CD4-positive, alpha-beta T cell treated with Interferon gamma for 1 hour (primary cell): ENCODE data around the gene GPR146.
"Not testable (repeated sequence)": the region's sequence is repeated elsewhere in the genome, so short reads cannot be mapped to it uniquely, and the experiment has no call there.

Source experiments
- DNase-seq: peaks from one replicate; pipeline ENCODE4 v3.0.0-alpha.2; 2020

The GPR146 gene

GRCh38 chr7:1044189-1045068 lies at the start of gene GPR146:
Gene GPR146 (plus strand): TSS chr7:1044546. CDS start chr7:1057516, 12,970 bp downstream.
- DNase-seq, result peak; percentile 89

GRCh38 chr7:994592-995308 lies 49.6 kb upstream of the GPR146 start:
- DNase-seq, result no peak

GRCh38 chr7:995571-995970 lies 48.8 kb upstream of the GPR146 start:
- DNase-seq, result no peak

- DNase-seq, result no peak
These were observed 48.1 kb upstream of the GPR146 start for GRCh38 chr7:996079-996872.

GRCh38 chr7:997404-998395 lies 46.6 kb upstream of the GPR146 start:
- DNase-seq, result no peak

GRCh38 chr7:999149-999879 lies 45.0 kb upstream of the GPR146 start:
- no peak for DNase-seq

GRCh38 chr7:999941-1000935 lies 44.1 kb upstream of the GPR146 start:
- DNase-seq, result no peak

GRCh38 chr7:1001069-1001770 lies 43.1 kb upstream of the GPR146 start:
- DNase-seq, result not testable (repeated sequence)

GRCh38 chr7:1002026-1002425 lies 42.3 kb upstream of the GPR146 start:
- not testable (repeated sequence) for DNase-seq

GRCh38 chr7:1002445-1002844 lies 41.9 kb upstream of the GPR146 start:
- DNase-seq, result not testable (repeated sequence)

GRCh38 chr7:1004018-1004852 lies 40.1 kb upstream of the GPR146 start:
- peak; percentile 62 for DNase-seq

- DNase-seq, result no peak
These were observed 39.0 kb upstream of the GPR146 start for GRCh38 chr7:1005303-1005702.

GRCh38 chr7:1007901-1008300 lies 36.4 kb upstream of the GPR146 start:
- no peak for DNase-seq

- DNase-seq, result no peak
These were observed 35.5 kb upstream of the GPR146 start for GRCh38 chr7:1008733-1009363.

- DNase-seq, result no peak
These were observed 34.6 kb upstream of the GPR146 start for GRCh38 chr7:1009747-1010146.

GRCh38 chr7:1010226-1010625 lies 34.1 kb upstream of the GPR146 start:
- DNase-seq, result no peak

GRCh38 chr7:1011297-1012003 lies 32.9 kb upstream of the GPR146 start:
- DNase-seq, result peak; percentile 47
